K562 (cell line): Measurements from ENCODE around the gene STIM1. TPM values are rescaled to one million over a fixed set of nuclear protein-coding genes. Genes with fewer than 3 reads are reported as not detected.

ENCODE experiments used
- ATAC-seq: fragments of 200-7000 bp; cut with Tn5 transposase; 3 replicates; pipeline ENCODE4 v1.9.1; 2020; ENCODE audit warnings: moderate library complexity
- BruUV-seq: library from RNA; stranded (reverse); fragments of 400-500 nt; replicated peaks from 2 replicates; lab custom pipeline; 2021; lab: Mats Ljungman, UMichigan
- CTCF ChIA-PET: fragments of 300-600 bp; formaldehyde crosslinking; extraction: SDS; loops from one replicate; lab custom pipeline; 2021; ENCODE audit warnings: low intra/inter-chr PET ratio; lab: Yijun Ruan, JAX
- POLR2A ChIA-PET: fragments of 300-600, 350-650 bp; sonication (Branson Sonifier 250); formaldehyde crosslinking; extraction: SDS; loops from one replicate; lab custom pipeline; 2021; ENCODE audit warnings: antibody characterized with exemption, inconsistent platforms; lab: Yijun Ruan, JAX
- DNase-seq, 4 experiments: peaks; one replicate each; pipeline versions ENCODE4 v3.0.0 to v3.0.0-alpha.2; 2011 to 2018; ENCODE audit warnings: low spot score in 3 of 4, mixed read lengths in 3 of 4; ENCODE audit errors: extremely low read depth in 1 of 4
- FAIRE-seq: peaks from 2 replicates; lab custom pipeline; 2011; peaks lifted over from hg19 to GRCh38; lab: Jason Lieb, UNC
- H2AFZ ChIP-seq: 2 replicates; pipeline ENCODE4 v1.6.0; 2011; ENCODE audit warnings: low read depth, low read length, control low read depth, inconsistent platforms
- H3K27ac ChIP-seq: fragments of 200-600 bp; 3 replicates; pipeline ENCODE4 v1.8.0; 2011; ENCODE audit warnings: low read depth, mild to moderate bottlenecking, control low read depth, inconsistent platforms, low read length, moderate library complexity, mixed read lengths; ENCODE audit errors: extremely low read depth
- H3K27me3 ChIP-seq, 2 experiments: fragments of 300-600 bp in 1 of 2; 2 replicates in 1 of 2; 3 replicates in 1 of 2; pipeline versions ENCODE4 v1.6.0 to v1.8.0; 2011; ENCODE audit warnings: inconsistent platforms in 2 of 2, low read length in 2 of 2, mild to moderate bottlenecking in 1 of 2, mixed read lengths in 1 of 2, moderate library complexity in 1 of 2; ENCODE audit not compliant: control insufficient read depth in 2 of 2, insufficient read depth in 2 of 2
- H3K36me3 ChIP-seq: fragments of 300-600 bp; 3 replicates; pipeline ENCODE4 v1.8.0; 2011; ENCODE audit warnings: mild to moderate bottlenecking, low read length, inconsistent platforms; ENCODE audit not compliant: control insufficient read depth, insufficient read depth
- H3K4me1 ChIP-seq, 2 experiments: fragments of 200-600 bp in 1 of 2; replicated peaks in 1 of 2; 2 replicates in 1 of 2; 3 replicates in 1 of 2; pipeline versions ENCODE4 v1.5.1 to v1.8.0; 2011; ENCODE audit warnings: inconsistent platforms in 2 of 2, low read length in 2 of 2, mild to moderate bottlenecking in 1 of 2, mixed read lengths in 1 of 2, moderate library complexity in 1 of 2; ENCODE audit not compliant: control insufficient read depth in 2 of 2, insufficient read depth in 2 of 2
- H3K4me2 ChIP-seq: 2 replicates; pipeline ENCODE4 v1.6.1; 2011; ENCODE audit warnings: low read length, control low read depth, inconsistent platforms, mixed read lengths; ENCODE audit not compliant: insufficient read depth
- H3K4me3 ChIP-seq: fragments of 200-600 bp; sonication (generic), shearing (Covaris generic); 2 replicates; pipeline ENCODE4 v1.5.1; 2016; ENCODE audit warnings: control low read depth, inconsistent platforms
- H3K79me2 ChIP-seq: fragments of 200-600 bp; 3 replicates; pipeline ENCODE4 v1.8.0; 2011; ENCODE audit warnings: low read length, inconsistent platforms; ENCODE audit not compliant: control insufficient read depth, insufficient read depth
- H3K9ac ChIP-seq, 2 experiments: 2 replicates each; pipeline versions ENCODE4 v1.6.0 to v1.6.1; 2011; ENCODE audit warnings: low read depth in 2 of 2, low read length in 2 of 2, control low read depth in 1 of 2, inconsistent platforms in 1 of 2, mild to moderate bottlenecking in 1 of 2, mixed read lengths in 1 of 2; ENCODE audit not compliant: insufficient read depth in 1 of 2
- H3K9me1 ChIP-seq: one replicate; pipeline ENCODE4 v1.6.0; 2011; ENCODE audit warnings: inconsistent platforms, mild to moderate bottlenecking, low read length, moderate library complexity; ENCODE audit not compliant: control insufficient read depth, insufficient read depth
- H3K9me3 ChIP-seq: replicated peaks from 2 replicates; pipeline ENCODE4 v1.5.1; 2011; ENCODE audit warnings: low read depth, low read length, inconsistent platforms; ENCODE audit not compliant: control insufficient read depth, insufficient read depth
- H4K20me1 ChIP-seq: replicated peaks from 2 replicates; pipeline ENCODE4 v1.6.1; 2011; ENCODE audit warnings: low read length, inconsistent platforms, mixed read lengths; ENCODE audit not compliant: control insufficient read depth, insufficient read depth
- ARID3A ChIP-seq: IDR thresholded peaks from 2 replicates; pipeline ENCODE4 v1.6.1; 2012; ENCODE audit warnings: low read depth, low read length, improper control_type of control experiment, borderline replicate concordance
- CBFA2T2 ChIP-seq: fragments of 450-650 bp; conservative IDR thresholded peaks from 2 replicates; pipeline ENCODE4 v1.6.1; 2017; ENCODE audit warnings: mild to moderate bottlenecking
- ETS2 ChIP-seq: IDR thresholded peaks from 2 replicates; pipeline ENCODE4 v1.6.1; 2016; ENCODE audit warnings: borderline replicate concordance, missing genetic modification characterization, mild to moderate bottlenecking, moderate library complexity, missing compliant biosample characterization; ENCODE audit not compliant: poor library complexity, severe bottlenecking
- ETV6 ChIP-seq, 3 experiments: fragments of 150-350 bp in 1 of 3; sonication (generic) in 1 of 3; formaldehyde crosslinking in 1 of 3; IDR thresholded peaks; 2 replicates each; pipeline versions ENCODE4 v1.6.1 to v1.8.0; 2014 to 2022; ENCODE audit warnings: borderline replicate concordance in 2 of 3, low read depth in 2 of 3, antibody characterized with exemption in 1 of 3, low read length in 1 of 3, mild to moderate bottlenecking in 1 of 3, missing genetic modification reagents in 1 of 3
- GTF2F1 ChIP-seq: IDR thresholded peaks from 2 replicates; pipeline ENCODE4 v1.6.1; 2011; ENCODE audit warnings: low read depth, low read length, improper control_type of control experiment
- NCOA2 ChIP-seq, 2 experiments: fragments of 450-650 bp; IDR thresholded peaks; 2 replicates each; pipeline ENCODE4 v1.6.1; 2018; ENCODE audit warnings: mild to moderate bottlenecking in 2 of 2, moderate library complexity in 1 of 2; ENCODE audit not compliant: partially characterized antibody in 2 of 2
- NELFE ChIP-seq: IDR thresholded peaks from 2 replicates; pipeline ENCODE4 v1.6.1; 2011; ENCODE audit warnings: mild to moderate bottlenecking; ENCODE audit not compliant: insufficient read depth, insufficient read length
- RBM34 ChIP-seq: fragments of 200-400 bp; formaldehyde crosslinking; IDR thresholded peaks from 2 replicates; pipeline ENCODE4 v1.6.1; 2018; ENCODE audit warnings: low read length, borderline replicate concordance; ENCODE audit not compliant: insufficient read depth
- RFX5 ChIP-seq: IDR thresholded peaks from 2 replicates; pipeline ENCODE4 v1.6.1; 2011; ENCODE audit warnings: low read depth, mild to moderate bottlenecking, improper control_type of control experiment, low read length
- SAFB2 ChIP-seq: fragments of 200-400 bp; formaldehyde crosslinking; IDR thresholded peaks from 2 replicates; pipeline ENCODE4 v1.6.1; 2018; ENCODE audit warnings: borderline replicate concordance, low read length, low read depth, moderate library complexity; ENCODE audit not compliant: severe bottlenecking
- SMAD3 ChIP-seq: fragments of 450-650 bp; formaldehyde crosslinking; conservative IDR thresholded peaks from 2 replicates; pipeline ENCODE4 v1.4.0; 2020; ENCODE audit warnings: mild to moderate bottlenecking
- U2AF2 ChIP-seq: fragments of 200-400 bp; formaldehyde crosslinking; optimal IDR thresholded peaks from 2 replicates; pipeline ENCODE3; 2017; ENCODE audit warnings: low read depth, mild to moderate bottlenecking, low read length
- ZNF133 ChIP-seq: fragments of 250-450 bp; sonication (Bioruptor Pico); IDR thresholded peaks from 2 replicates; pipeline ENCODE4 v1.4.0; 2020; ENCODE audit warnings: mild to moderate bottlenecking
- ZNF408 ChIP-seq: fragments of 250-450 bp; sonication (Bioruptor Pico); IDR thresholded peaks from 2 replicates; pipeline ENCODE4 v1.4.0; 2020; ENCODE audit warnings: low read depth, mild to moderate bottlenecking, moderate library complexity
- ZNF444 ChIP-seq: fragments of 250-450 bp; sonication (Bioruptor Pico); IDR thresholded peaks from 2 replicates; pipeline ENCODE4 v1.4.0; 2020; ENCODE audit warnings: mild to moderate bottlenecking, moderate library complexity
- ZNF445 ChIP-seq: fragments of 250-450 bp; sonication (Bioruptor Pico); IDR thresholded peaks from 2 replicates; pipeline ENCODE4 v1.4.0; 2020; ENCODE audit warnings: low read depth, mild to moderate bottlenecking, moderate library complexity
- ZNF449 ChIP-seq: fragments of 250-450 bp; sonication (Bioruptor Pico); IDR thresholded peaks from 2 replicates; pipeline ENCODE4 v1.8.0; 2022; ENCODE audit warnings: moderate library complexity, mild to moderate bottlenecking, inconsistent platforms
- WGBS: fragments of 100-300 bp; shearing (Covaris generic); methylation state at CpG from one replicate; pipeline ENCODE4 v1.1.6; 2016; ENCODE audit warnings: low coverage, mixed read lengths; ENCODE audit not compliant: insufficient coverage; ENCODE audit errors: missing lambda C conversion rate; 5-methylcytosine and 5-hydroxymethylcytosine counted together
- in situ Hi-C: fragments of 300-500 bp; cut with MboI; formaldehyde crosslinking; loops from 4 replicates; pipeline ENCODE4 v1.15.0; 2018; ENCODE audit warnings: inconsistent platforms, mixed read lengths
- intact Hi-C: fragments of 100-400 bp; cut with micrococcal nuclease; formaldehyde crosslinking; loops from 2 replicates; pipeline ENCODE4 v1.14.2; 2022
- polyA plus RNA-seq, 8 experiments: library from polyadenylated mRNA; depleted of rRNA in 4 of 8; stranded (reverse) in 5 of 8; unstranded in 3 of 8; fragments of >200 nt; fragmentation: Nextera tagmentation in 2 of 8; fragmentation: Illumina TruSeq in 1 of 8; extraction: Ambion mirVana in 2 of 8; extraction: Trizol in 1 of 8; gene quantifications; 2 replicates each; pipeline versions ENCODE4 v1.2.1 to v1.2.3, GENCODE V29; 2011 to 2014; ENCODE audit warnings: inconsistent platforms in 1 of 8, missing spikeins in 1 of 8
- total RNA-seq, 7 experiments: library from RNA; depleted of rRNA in 6 of 7; stranded (reverse); fragments of >200 nt in 6 of 7; fragmentation: Illumina TruSeq in 2 of 7; extraction: Trizol in 2 of 7; gene quantifications; 2 replicates each; pipeline versions ENCODE4 v1.2.1 to v1.2.3, GENCODE V29; 2011 to 2021; ENCODE audit warnings: low replicate concordance in 1 of 7

STIM1 gene
- total and polyA plus RNA-seq, 9 of the 15 experiments (the other 6 are each of a cell fraction or from before 2014, with no cell fraction given), result 7.7 to 50.5 (median 22.5) TPM

- H3K9me1 ChIP-seq, result no peaks in the 10 kb centered on the region
- H3K79me2 ChIP-seq, result no peaks in the 10 kb centered on the region
- ChIA-PET POLR2A (interaction anchor here (0.6 to 1.1 kb wide), 5 partner anchors 9 to 118 kb away, joined by 3 to 5 read pairs (median 3); no protein-coding TSS in a partner anchor), CTCF (no interaction called here)
- no peak overlapping the region for H2AFZ ChIP-seq
- no TSS peak for BruUV-seq
- 0 out of 2 replicates have a peak, but pooled peaks cover 3% of the 10 kb centered on the region for H4K20me1 ChIP-seq
- ATAC-seq, result no peak
- H3K27me3 ChIP-seq, result no peaks in the 10 kb centered on the region
- H3K27ac ChIP-seq, result no peak overlapping the region
- peaks cover 53% of the 10 kb centered on the region for H3K36me3 ChIP-seq
- no peaks in the 10 kb centered on the region for H3K9me3 ChIP-seq
- FAIRE-seq, result no peak
- H3K4me2 ChIP-seq, result no peak overlapping the region
- DNase-seq, result no peak
- H3K9ac ChIP-seq, result no peak overlapping the region
- no peak overlapping the region for H3K4me3 ChIP-seq
- intact Hi-C loops, result no loop called here
- in situ Hi-C loops, result no loop called here
- H3K4me1 ChIP-seq, result no peaks in the 10 kb centered on the region
- WGBS, result 85% methylated on average over 4 of the region's 4 CpGs
- TF ChIP-seq NCOA2 (IDR thresholded peaks at IDR 0.05; ENCODE audit: partially characterized antibody in 2 of 2) (no peak), ZNF133 (CRISPR knock-in tag) (no peak), GTF2F1 (no peak), CBFA2T2 (no peak), U2AF2 (no peak), ETS2 (no peak), SMAD3 (CRISPR knock-in tag) (no peak), RFX5 (no peak), ZNF445 (CRISPR knock-in tag) (no peak), NELFE (no peak), ZNF408 (CRISPR knock-in tag) (no peak), SAFB2 (no peak), ARID3A (no peak), RBM34 (no peak), ZNF444 (CRISPR knock-in tag) (no peak), ZNF449 (no peak), ETV6 (IDR thresholded peaks at IDR 0.05; ENCODE audit: borderline replicate concordance in 1 of 2, low read depth in 2 of 2, low read length in 1 of 2) (no peak), ETV6 (CRISPR knock-in tag; IDR thresholded peaks at IDR 0.05; ENCODE audit: borderline replicate concordance) (no peak)
These were observed 204.9 kb downstream of the STIM1 start for GRCh38 chr11:4060182-4060923.
